Mucosa of descending colon (tissue), 3 donors: Measurements from ENCODE around the gene SLMAP. TPM values are rescaled to one million over a fixed set of nuclear protein-coding genes. Genes with fewer than 3 reads are reported as not detected.

Experiments
- ATAC-seq: fragments of 200-7000 bp; cut with Tn5 transposase; one replicate; pipeline ENCODE4 v1.9.1; 2020; ENCODE audit warnings: mild to moderate bottlenecking, moderate library complexity
- DNase-seq, 3 donors: peaks; one replicate each; pipeline ENCODE4 v3.0.0-alpha.2; 2020
- H3K36me3 ChIP-seq: fragments of 200-600 bp; one replicate; pipeline ENCODE4 v1.8.0; 2021; ENCODE audit warnings: low read depth, mild to moderate bottlenecking
- H3K4me1 ChIP-seq: fragments of 200-600 bp; one replicate; pipeline ENCODE4 v1.8.0; 2021; ENCODE audit warnings: low read depth, mild to moderate bottlenecking
- H3K4me3 ChIP-seq: fragments of 200-600 bp; one replicate; pipeline ENCODE4 v1.8.0; 2021; ENCODE audit warnings: mild to moderate bottlenecking
- H3K9me3 ChIP-seq: fragments of 200-600 bp; one replicate; pipeline ENCODE4 v1.8.0; 2021; ENCODE audit warnings: mild to moderate bottlenecking
- intact Hi-C, 2 donors: fragments of 100-400 bp; cut with DNase I in 1 of 2; cut with micrococcal nuclease in 1 of 2; formaldehyde crosslinking; loops; one replicate each; pipeline versions ENCODE4 v1.11.0 to v1.11.1; 2022; cut with DNase I, micrococcal nuclease
- long read RNA-seq, 2 donors: library from polyadenylated mRNA; unstranded; transcript quantifications; one replicate each; pipeline ENCODE4 v2.0.0, GENCODE V29; 2019 to 2021
- total RNA-seq, 3 donors: library from RNA; stranded (reverse); fragmentation: NEBNext Ultra II Directional in 2 of 3; extraction: Animal tissue kit (Norgen Biotek cat#: 25700) in 2 of 3; gene quantifications; one replicate each; pipeline versions ENCODE4 v1.2.1 to v1.2.4, GENCODE V29; 2021 to 2023
- TF ChIP-seq, protein P1 (sequence below): fragments of 200-600 bp; IDR thresholded peaks from one replicate; pipeline ENCODE4 v1.8.0; 2022; ENCODE audit warnings: antibody characterized with exemption, mild to moderate bottlenecking
- donor health status: DM: no; HTN: no; CAD: no; lungs with moderate emphysema.
- donor health status: DM: no; HTN: no; CAD: no.
- donor health status: DM: no; HTN: yes; CAD: no.

Gene SLMAP, protein sequence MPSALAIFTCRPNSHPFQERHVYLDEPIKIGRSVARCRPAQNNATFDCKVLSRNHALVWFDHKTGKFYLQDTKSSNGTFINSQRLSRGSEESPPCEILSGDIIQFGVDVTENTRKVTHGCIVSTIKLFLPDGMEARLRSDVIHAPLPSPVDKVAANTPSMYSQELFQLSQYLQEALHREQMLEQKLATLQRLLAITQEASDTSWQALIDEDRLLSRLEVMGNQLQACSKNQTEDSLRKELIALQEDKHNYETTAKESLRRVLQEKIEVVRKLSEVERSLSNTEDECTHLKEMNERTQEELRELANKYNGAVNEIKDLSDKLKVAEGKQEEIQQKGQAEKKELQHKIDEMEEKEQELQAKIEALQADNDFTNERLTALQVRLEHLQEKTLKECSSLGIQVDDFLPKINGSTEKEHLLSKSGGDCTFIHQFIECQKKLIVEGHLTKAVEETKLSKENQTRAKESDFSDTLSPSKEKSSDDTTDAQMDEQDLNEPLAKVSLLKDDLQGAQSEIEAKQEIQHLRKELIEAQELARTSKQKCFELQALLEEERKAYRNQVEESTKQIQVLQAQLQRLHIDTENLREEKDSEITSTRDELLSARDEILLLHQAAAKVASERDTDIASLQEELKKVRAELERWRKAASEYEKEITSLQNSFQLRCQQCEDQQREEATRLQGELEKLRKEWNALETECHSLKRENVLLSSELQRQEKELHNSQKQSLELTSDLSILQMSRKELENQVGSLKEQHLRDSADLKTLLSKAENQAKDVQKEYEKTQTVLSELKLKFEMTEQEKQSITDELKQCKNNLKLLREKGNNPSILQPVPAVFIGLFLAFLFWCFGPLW
- total RNA-seq = 100 to 1,000 TPM in 1 of 3 donors, 10 to 100 TPM in 2; 73.8 to 298 (median 83.8) TPM
- long read RNA-seq, donor 1, full-length matches to known transcripts = 50 of 172 reads
- long read RNA-seq, donor 1, partial matches to known transcripts = 82 of 172 reads
- long read RNA-seq, donor 1, other reads (novel, unspliced or antisense) = 40 of 172 reads
- long read RNA-seq, donor 2, partial matches to known transcripts = 19 of 24 reads
- long read RNA-seq, donor 2, other reads (novel, unspliced or antisense) = 4 of 24 reads

DNA sequence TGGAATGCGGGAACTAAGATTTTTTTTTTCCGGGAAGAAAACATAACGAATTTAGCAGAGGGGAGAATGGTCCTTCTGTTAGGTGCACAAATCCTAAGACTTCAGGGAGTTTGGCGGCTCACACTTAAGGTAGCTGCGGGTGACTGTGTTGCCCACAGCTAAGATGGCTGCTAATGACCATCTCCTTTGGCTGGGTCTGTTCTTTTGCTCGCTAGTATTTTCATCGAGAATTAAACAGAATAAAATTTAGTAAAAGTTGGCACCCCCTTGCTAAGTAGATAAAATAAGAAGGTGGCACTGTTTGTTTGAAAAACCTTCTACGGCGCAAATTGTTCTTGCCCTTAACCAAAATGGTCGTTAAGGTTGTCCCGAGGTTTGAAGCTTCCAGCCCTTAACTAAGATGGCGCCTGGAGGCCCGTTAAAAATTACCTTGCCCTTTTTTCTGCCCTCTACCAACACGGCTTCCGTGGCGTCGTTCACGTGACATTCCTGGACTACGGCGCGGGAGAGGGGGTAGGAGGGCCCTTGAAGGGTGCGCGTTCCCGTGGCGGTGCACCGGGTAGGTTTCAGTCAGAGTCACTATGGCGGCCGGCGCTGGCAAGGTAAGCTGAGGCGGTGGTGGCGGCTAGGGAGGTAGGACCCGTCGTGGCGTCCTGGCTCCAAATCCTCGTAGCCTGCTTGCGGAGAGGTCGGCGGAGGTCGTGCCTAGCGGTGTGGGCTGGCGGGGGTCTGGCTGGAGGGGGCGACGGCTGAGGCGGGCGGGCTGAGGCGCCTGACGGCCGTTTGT is at the start of gene SLMAP:
Gene SLMAP (plus strand): TSS at position 569 of the 787 bp plus-strand sequence. CDS start 1,343 bp downstream, outside the sequence.
- intact Hi-C loops = no loop called here

DNA sequence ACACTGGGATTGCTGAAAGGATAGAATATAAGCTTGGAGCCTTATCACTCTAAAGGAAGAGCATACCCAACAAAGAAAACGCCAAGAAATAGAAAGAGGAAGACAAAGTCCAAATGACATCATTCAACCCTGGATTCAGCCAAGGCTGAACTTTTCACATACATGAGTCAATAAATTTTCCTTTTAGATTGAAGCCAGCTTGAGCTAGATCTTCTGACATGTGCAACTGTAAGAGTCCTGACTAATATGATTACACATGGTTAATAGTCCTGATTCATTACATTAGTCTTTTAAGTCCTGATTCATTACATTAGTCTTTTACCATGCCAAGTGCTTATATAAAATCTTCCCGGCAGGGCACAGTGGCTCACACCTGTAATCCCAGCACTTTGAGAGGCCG is 49.6 kb upstream of the SLMAP start:
- H3K36me3 ChIP-seq = no peaks in the 10 kb centered on the region
- TF ChIP-seq, protein P1, sequence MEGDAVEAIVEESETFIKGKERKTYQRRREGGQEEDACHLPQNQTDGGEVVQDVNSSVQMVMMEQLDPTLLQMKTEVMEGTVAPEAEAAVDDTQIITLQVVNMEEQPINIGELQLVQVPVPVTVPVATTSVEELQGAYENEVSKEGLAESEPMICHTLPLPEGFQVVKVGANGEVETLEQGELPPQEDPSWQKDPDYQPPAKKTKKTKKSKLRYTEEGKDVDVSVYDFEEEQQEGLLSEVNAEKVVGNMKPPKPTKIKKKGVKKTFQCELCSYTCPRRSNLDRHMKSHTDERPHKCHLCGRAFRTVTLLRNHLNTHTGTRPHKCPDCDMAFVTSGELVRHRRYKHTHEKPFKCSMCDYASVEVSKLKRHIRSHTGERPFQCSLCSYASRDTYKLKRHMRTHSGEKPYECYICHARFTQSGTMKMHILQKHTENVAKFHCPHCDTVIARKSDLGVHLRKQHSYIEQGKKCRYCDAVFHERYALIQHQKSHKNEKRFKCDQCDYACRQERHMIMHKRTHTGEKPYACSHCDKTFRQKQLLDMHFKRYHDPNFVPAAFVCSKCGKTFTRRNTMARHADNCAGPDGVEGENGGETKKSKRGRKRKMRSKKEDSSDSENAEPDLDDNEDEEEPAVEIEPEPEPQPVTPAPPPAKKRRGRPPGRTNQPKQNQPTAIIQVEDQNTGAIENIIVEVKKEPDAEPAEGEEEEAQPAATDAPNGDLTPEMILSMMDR = no peak
- H3K9me3 ChIP-seq = no peaks in the 10 kb centered on the region
- intact Hi-C loops = no loop called here
- DNase-seq (no peak), ATAC-seq (peak; percentile 97)
- no peaks in the 10 kb centered on the region for H3K4me1 ChIP-seq
- no peak overlapping the region for H3K4me3 ChIP-seq

More for the DNA sequence above, at the start of gene SLMAP:
- H3K4me1 ChIP-seq = peaks cover 23% of the 10 kb centered on the region
- ATAC-seq (peak; percentile 96), DNase-seq (peak; percentile 97 to 99 (median 98))
- TF ChIP-seq, protein P1 = no peak
- peak within 1 kb of the TSS; percentile 99 for H3K4me3 ChIP-seq
- H3K36me3 ChIP-seq = peaks cover 3% of the 10 kb centered on the region
- no peaks in the 10 kb centered on the region for H3K9me3 ChIP-seq

DNA sequence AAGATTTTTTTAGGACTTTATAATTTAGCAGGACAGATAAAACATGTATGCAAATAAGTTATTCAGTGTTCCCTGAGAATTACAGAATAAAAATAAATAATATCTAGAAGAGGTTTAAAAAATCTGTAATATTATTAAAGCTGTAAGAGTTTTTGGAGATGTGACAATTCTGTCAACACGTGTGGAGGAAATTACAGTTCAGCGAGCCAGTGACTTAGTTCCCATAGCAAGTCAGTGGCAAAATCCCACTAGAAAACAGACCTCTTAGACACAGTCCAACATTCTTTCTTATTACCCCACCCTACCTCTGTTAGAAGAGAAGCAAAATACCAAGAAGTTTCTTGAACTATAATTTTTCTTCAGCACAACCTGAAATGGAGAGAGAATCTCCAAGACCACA is 47.1 kb upstream of the SLMAP start:
- ATAC-seq (no peak), DNase-seq (no peak)
- intact Hi-C loops = no loop called here
- Histone ChIP-seq H3K4me3 (no peak overlapping the region), H3K36me3 (no peaks in the 10 kb centered on the region), H3K9me3 (no peaks in the 10 kb centered on the region), H3K4me1 (no peaks in the 10 kb centered on the region)
- TF ChIP-seq, protein P1 = no peak

DNA sequence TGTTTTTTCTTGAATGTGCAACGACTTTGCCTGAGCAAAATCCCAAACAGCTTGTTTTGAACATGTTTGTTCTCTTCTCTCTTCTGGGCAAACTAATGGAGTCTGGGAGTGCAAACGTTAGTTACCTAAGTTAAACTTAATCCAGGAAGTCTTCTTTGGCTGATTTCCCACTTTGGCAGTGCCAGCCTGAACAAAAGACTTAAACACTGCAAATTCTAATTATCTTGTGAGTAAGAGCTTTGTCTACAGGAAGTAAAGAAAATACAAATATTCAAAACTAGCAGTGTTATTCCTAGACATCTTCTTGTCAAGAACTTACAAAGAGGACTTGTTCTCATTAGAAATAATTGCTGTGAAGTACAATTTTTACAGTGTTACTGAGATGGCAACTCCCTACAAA is 46.5 kb upstream of the SLMAP start:
- Histone ChIP-seq H3K9me3 (no peaks in the 10 kb centered on the region), H3K4me1 (no peaks in the 10 kb centered on the region), H3K4me3 (no peak overlapping the region), H3K36me3 (no peaks in the 10 kb centered on the region)
- DNase-seq = no peak
- TF ChIP-seq, protein P1 = no peak
- intact Hi-C loops = no loop called here
- ATAC-seq = no peak

DNA sequence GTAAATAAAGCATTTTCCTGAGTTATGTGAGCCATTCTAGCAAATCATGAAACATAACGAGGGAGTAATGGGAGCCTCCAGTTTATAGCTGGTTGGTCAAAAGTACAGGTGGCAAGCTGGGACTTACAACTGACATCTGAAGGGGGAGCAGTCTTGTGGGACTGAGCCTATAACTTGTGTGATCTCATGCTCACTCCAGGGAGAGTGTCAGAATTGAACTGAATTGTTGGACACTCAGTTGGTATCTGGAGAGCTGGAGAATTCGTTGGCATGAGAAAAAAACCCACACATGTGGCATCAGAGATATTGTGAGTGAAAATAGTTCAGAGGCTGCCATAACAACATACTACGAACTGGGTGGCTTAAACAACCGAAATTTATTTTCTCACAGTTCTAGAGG is 40.4 kb upstream of the SLMAP start:
- no peak for ATAC-seq

More for the DNA sequence above, 40.4 kb upstream of the SLMAP start:
- TF ChIP-seq, protein P1 = no peak
- Histone ChIP-seq H3K9me3 (no peaks in the 10 kb centered on the region), H3K36me3 (no peaks in the 10 kb centered on the region), H3K4me3 (no peak overlapping the region), H3K4me1 (no peaks in the 10 kb centered on the region)
- DNase-seq = no peak
- intact Hi-C loops = no loop called here
